MM.1S (cell line): ENCODE measurements around the gene TJAP1.

Experiments used
- CTCF ChIP-seq: fragments of 300-600 bp; sonication (generic); IDR thresholded peaks from 2 replicates; pipeline ENCODE4 v1.5.1; 2016; ENCODE audit warnings: antibody characterized with exemption, low read length, mixed read lengths
- EZH2 ChIP-seq: fragments of 300-600 bp; sonication (generic); optimal IDR thresholded peaks from 2 replicates; pipeline ENCODE3; 2017; ENCODE audit warnings: low read depth, mild to moderate bottlenecking, antibody characterized with exemption, low read length, mixed read lengths
- EZH2phosphoT487 ChIP-seq: fragments of 300-600 bp; sonication (generic); IDR thresholded peaks from 2 replicates; pipeline ENCODE4 v1.6.1; 2018; ENCODE audit warnings: antibody characterized with exemption, low read length

- TF ChIP-seq CTCF (no peak), EZH2 (no peak), EZH2phosphoT487 (no peak)
These were observed 19.7 kb downstream of the TJAP1 start for GRCh38 chr6:43497129-43497396.
